ENCODE results near the gene CCL1.

DNA sequence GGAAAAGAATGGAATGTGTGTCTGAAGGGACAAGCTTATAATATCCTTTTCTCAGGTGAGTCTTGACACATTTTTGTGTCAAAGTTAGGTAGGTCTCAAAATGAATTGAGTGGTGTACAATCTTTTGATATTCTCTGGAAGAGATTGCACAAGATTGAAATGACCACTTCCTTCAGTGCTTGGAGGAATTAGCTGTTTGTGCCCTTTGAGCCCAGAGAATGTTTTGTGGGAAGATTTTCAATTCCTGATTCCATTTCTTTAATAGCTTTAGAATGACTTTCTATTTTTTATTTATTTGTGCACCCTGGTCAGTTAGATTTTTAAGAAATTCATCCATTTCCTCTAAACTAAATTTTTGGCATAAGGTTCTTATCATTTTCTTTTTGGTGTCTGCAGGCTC is 8.4 kb downstream of the CCL1 start:
- TF ChIP-seq POLR2AphosphoS5 (IDR thresholded peaks at IDR 0.05; ENCODE audit: low read depth): no peak
- TF ChIP-seq, protein P1, sequence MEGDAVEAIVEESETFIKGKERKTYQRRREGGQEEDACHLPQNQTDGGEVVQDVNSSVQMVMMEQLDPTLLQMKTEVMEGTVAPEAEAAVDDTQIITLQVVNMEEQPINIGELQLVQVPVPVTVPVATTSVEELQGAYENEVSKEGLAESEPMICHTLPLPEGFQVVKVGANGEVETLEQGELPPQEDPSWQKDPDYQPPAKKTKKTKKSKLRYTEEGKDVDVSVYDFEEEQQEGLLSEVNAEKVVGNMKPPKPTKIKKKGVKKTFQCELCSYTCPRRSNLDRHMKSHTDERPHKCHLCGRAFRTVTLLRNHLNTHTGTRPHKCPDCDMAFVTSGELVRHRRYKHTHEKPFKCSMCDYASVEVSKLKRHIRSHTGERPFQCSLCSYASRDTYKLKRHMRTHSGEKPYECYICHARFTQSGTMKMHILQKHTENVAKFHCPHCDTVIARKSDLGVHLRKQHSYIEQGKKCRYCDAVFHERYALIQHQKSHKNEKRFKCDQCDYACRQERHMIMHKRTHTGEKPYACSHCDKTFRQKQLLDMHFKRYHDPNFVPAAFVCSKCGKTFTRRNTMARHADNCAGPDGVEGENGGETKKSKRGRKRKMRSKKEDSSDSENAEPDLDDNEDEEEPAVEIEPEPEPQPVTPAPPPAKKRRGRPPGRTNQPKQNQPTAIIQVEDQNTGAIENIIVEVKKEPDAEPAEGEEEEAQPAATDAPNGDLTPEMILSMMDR (conservative IDR thresholded peaks at IDR 0.05; ENCODE audit: low read depth in 2 of 2): no peak
- TF ChIP-seq, protein P2, sequence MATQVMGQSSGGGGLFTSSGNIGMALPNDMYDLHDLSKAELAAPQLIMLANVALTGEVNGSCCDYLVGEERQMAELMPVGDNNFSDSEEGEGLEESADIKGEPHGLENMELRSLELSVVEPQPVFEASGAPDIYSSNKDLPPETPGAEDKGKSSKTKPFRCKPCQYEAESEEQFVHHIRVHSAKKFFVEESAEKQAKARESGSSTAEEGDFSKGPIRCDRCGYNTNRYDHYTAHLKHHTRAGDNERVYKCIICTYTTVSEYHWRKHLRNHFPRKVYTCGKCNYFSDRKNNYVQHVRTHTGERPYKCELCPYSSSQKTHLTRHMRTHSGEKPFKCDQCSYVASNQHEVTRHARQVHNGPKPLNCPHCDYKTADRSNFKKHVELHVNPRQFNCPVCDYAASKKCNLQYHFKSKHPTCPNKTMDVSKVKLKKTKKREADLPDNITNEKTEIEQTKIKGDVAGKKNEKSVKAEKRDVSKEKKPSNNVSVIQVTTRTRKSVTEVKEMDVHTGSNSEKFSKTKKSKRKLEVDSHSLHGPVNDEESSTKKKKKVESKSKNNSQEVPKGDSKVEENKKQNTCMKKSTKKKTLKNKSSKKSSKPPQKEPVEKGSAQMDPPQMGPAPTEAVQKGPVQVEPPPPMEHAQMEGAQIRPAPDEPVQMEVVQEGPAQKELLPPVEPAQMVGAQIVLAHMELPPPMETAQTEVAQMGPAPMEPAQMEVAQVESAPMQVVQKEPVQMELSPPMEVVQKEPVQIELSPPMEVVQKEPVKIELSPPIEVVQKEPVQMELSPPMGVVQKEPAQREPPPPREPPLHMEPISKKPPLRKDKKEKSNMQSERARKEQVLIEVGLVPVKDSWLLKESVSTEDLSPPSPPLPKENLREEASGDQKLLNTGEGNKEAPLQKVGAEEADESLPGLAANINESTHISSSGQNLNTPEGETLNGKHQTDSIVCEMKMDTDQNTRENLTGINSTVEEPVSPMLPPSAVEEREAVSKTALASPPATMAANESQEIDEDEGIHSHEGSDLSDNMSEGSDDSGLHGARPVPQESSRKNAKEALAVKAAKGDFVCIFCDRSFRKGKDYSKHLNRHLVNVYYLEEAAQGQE (IDR thresholded peaks at IDR 0.05; ENCODE audit: unreplicated experiment): no peak
- TF ChIP-seq EZH2phosphoT487 (IDR thresholded peaks at IDR 0.05; ENCODE audit: unreplicated experiment): no peak
